B cell (primary cell): ENCODE data around the gene NUDC. TPM values are rescaled to one million over a fixed set of nuclear protein-coding genes. Genes with fewer than 3 reads are reported as not detected.
"Not testable (repeated sequence)": the region's sequence is repeated elsewhere in the genome, so short reads cannot be mapped to it uniquely, and the experiment has no call there.

Experiments used
- ATAC-seq: fragments of 200-7000 bp; cut with Tn5 transposase; one replicate; pipeline ENCODE4 v1.10.0; 2021; ENCODE audit warnings: low read depth, mild to moderate bottlenecking, moderate number of reproducible peaks, moderate library complexity
- CTCF ChIA-PET: fragments of 350-600 bp; sonication (Branson Sonifier 250); formaldehyde crosslinking; loops from one replicate; lab custom pipeline; 2021; ENCODE audit warnings: antibody characterized with exemption, inconsistent platforms; lab: Charles Lee
- POLR2A ChIA-PET: fragments of 350-600 bp; sonication (Branson Sonifier 250); formaldehyde crosslinking; loops from one replicate; lab custom pipeline; 2021; ENCODE audit warnings: antibody characterized with exemption; lab: Charles Lee
- DNase-seq: peaks from one replicate; pipeline ENCODE4 v3.0.0; 2013
- H2AFZ ChIP-seq: 2 replicates; pipeline ENCODE4 v1.6.1; 2012; ENCODE audit warnings: mild to moderate bottlenecking, low read depth, low read length; ENCODE audit not compliant: insufficient read depth, poor library complexity, severe bottlenecking
- H3K27ac ChIP-seq, 2 donors: 1 replicate in 1 of 2; 2 replicates in 1 of 2; pipeline ENCODE4 v1.5.1; 2012 to 2013; ENCODE audit warnings: low read length in 2 of 2, mild to moderate bottlenecking in 2 of 2, moderate library complexity in 1 of 2
- H3K27me3 ChIP-seq, 4 experiments: fragments of 200-600 bp in 1 of 4; sonication (generic) in 1 of 4; replicated peaks in 1 of 4; 1 replicate in 2 of 4; 2 replicates in 2 of 4; pipeline versions ENCODE4 v1.6.1 to v1.7.0; 2013 to 2016; ENCODE audit warnings: low read length in 3 of 4, mild to moderate bottlenecking in 2 of 4, mixed read lengths in 1 of 4, moderate library complexity in 1 of 4; ENCODE audit not compliant: insufficient read depth in 4 of 4, control insufficient read depth in 3 of 4; ENCODE audit errors: control extremely low read depth in 1 of 4
- H3K36me3 ChIP-seq, 2 experiments: replicated peaks in 1 of 2; 1 replicate in 1 of 2; 2 replicates in 1 of 2; pipeline versions ENCODE4 v1.6.1 to v1.7.1; 2013; ENCODE audit warnings: low read length in 1 of 2; ENCODE audit not compliant: insufficient read depth in 2 of 2, control insufficient read depth in 1 of 2; ENCODE audit errors: control extremely low read depth in 1 of 2, extremely low read depth in 1 of 2
- H3K4me1 ChIP-seq, 2 donors: fragments of 200-600 bp in 1 of 2; sonication (generic) in 1 of 2; 1 replicate in 1 of 2; 2 replicates in 1 of 2; pipeline versions ENCODE4 v1.5.1 to v1.6.1; 2013 to 2017; ENCODE audit warnings: low read length in 2 of 2; ENCODE audit not compliant: control insufficient read depth in 2 of 2, insufficient read depth in 2 of 2
- H3K4me2 ChIP-seq: replicated peaks from 2 replicates; pipeline ENCODE3; 2012; ENCODE audit warnings: mild to moderate bottlenecking, low read depth, low read length; ENCODE audit not compliant: poor library complexity, severe bottlenecking
- H3K4me3 ChIP-seq, 5 experiments: fragments of 200-600 bp in 1 of 5; sonication (generic) in 1 of 5; 1 replicate in 3 of 5; 2 replicates in 2 of 5; pipeline versions ENCODE4 v1.5.1 to v1.7.0; 2011 to 2016; ENCODE audit warnings: low read length in 4 of 5, mild to moderate bottlenecking in 4 of 5, low read depth in 2 of 5, control low read depth in 1 of 5, moderate library complexity in 1 of 5; ENCODE audit not compliant: insufficient read depth in 1 of 5; ENCODE audit errors: control extremely low read depth in 1 of 5, extremely low read depth in 1 of 5
- H3K79me2 ChIP-seq: fragments of 200-600 bp; sonication (generic); one replicate; pipeline ENCODE4 v1.6.0; 2016; ENCODE audit warnings: low read length; ENCODE audit not compliant: control insufficient read depth, insufficient read depth
- H3K9ac ChIP-seq: fragments of 200-600 bp; sonication (generic); 2 replicates; pipeline ENCODE4 v1.6.1; 2017; ENCODE audit warnings: mild to moderate bottlenecking, low read length, moderate library complexity
- H3K9me3 ChIP-seq, 3 donors: one replicate each; pipeline versions ENCODE4 v1.6.1 to v1.7.1; 2013; ENCODE audit warnings: low read length in 2 of 3; ENCODE audit not compliant: control insufficient read depth in 2 of 3, insufficient read depth in 1 of 3; ENCODE audit errors: control extremely low read depth in 1 of 3
- H4K20me1 ChIP-seq: 2 replicates; pipeline ENCODE4 v1.6.0; 2012; ENCODE audit warnings: mild to moderate bottlenecking, low read length; ENCODE audit not compliant: insufficient read depth, control insufficient read depth, poor library complexity, severe bottlenecking
- H3K27ac Mint-ChIP-seq: one replicate; pipeline ENCODE4 v1.8.0; 2021; ENCODE audit warnings: mixed read lengths
- H3K27me3 Mint-ChIP-seq: one replicate; pipeline ENCODE4 v1.8.0; 2021; ENCODE audit warnings: mixed read lengths
- H3K4me1 Mint-ChIP-seq: one replicate; pipeline ENCODE4 v1.8.0; 2021; ENCODE audit warnings: mixed read lengths
- H3K4me3 Mint-ChIP-seq: one replicate; pipeline ENCODE4 v1.8.0; 2021; ENCODE audit warnings: mixed read lengths
- H3K9me3 Mint-ChIP-seq: one replicate; pipeline ENCODE4 v1.8.0; 2022; ENCODE audit warnings: mixed read lengths; ENCODE audit not compliant: insufficient read depth
- CTCF ChIP-seq: fragments of 200-600 bp; IDR thresholded peaks from one replicate; pipeline ENCODE4 v1.8.0; 2022; ENCODE audit warnings: antibody characterized with exemption, mild to moderate bottlenecking
- EZH2 ChIP-seq: IDR thresholded peaks from 2 replicates; pipeline ENCODE4 v1.6.1; 2012; ENCODE audit warnings: borderline replicate concordance, low read depth, mild to moderate bottlenecking, moderate library complexity, low read length; ENCODE audit not compliant: insufficient read depth, poor library complexity, severe bottlenecking
- WGBS: methylation state at CpG from one replicate; pipeline ENCODE4 v1.1.5; 2013; ENCODE audit warnings: missing lambda C conversion rate; ENCODE audit not compliant: insufficient coverage; 5-methylcytosine and 5-hydroxymethylcytosine counted together
- intact Hi-C: fragments of 100-400 bp; cut with micrococcal nuclease; formaldehyde crosslinking; loops from one replicate; pipeline ENCODE4 v1.10.0; 2022
- polyA plus RNA-seq: library from polyadenylated mRNA; depleted of rRNA; stranded (reverse); fragments of >200 nt; gene quantifications from 2 replicates; pipeline ENCODE4 v1.2.3, GENCODE V29; 2012
- total RNA-seq, 2 donors: library from RNA; stranded (reverse); fragments of 120-200 nt in 1 of 2; gene quantifications; 1 replicate in 1 of 2; 2 replicates in 1 of 2; pipeline versions ENCODE4 v1.2.3 to v1.2.4, GENCODE V29; 2013 to 2022

Gene NUDC
- total and polyA plus RNA-seq, 2 donors (not counting 1 experiment from before 2014, with no cell fraction given), result 28.3 to 45.3 TPM

- H3K4me1 ChIP-seq, result no peaks in the 10 kb centered on the region
- DNase-seq (no peak), ATAC-seq (no peak)
- TF ChIP-seq EZH2 (no peak), CTCF (no peak)
- no peak overlapping the region for H3K27ac Mint-ChIP-seq
- H3K4me3 ChIP-seq, result no peak overlapping the region
- H3K79me2 ChIP-seq, result no peaks in the 10 kb centered on the region
- H3K36me3 ChIP-seq, result no peaks in the 10 kb centered on the region
- H3K9ac ChIP-seq, result no peak overlapping the region
- 86% methylated on average over 1 of the region's 2 CpGs for WGBS
- no peak overlapping the region for H2AFZ ChIP-seq
- peaks cover 0 to 15% (median 2%) of the 10 kb centered on the region in 4 experiments for H3K27me3 ChIP-seq
- H3K27ac ChIP-seq, result no peak overlapping the region
- H3K9me3 Mint-ChIP-seq, result no peaks in the 10 kb centered on the region
- H3K27me3 Mint-ChIP-seq, result peaks cover 31% of the 10 kb centered on the region
- CTCF ChIA-PET, result interaction anchor here (1.3 kb wide), 1 partner anchor 20 kb away, joined by 4 read pairs; no protein-coding TSS in a partner anchor
- H3K4me3 Mint-ChIP-seq, result no peak overlapping the region
- POLR2A ChIA-PET, result no interaction called here
- no peaks in the 10 kb centered on the region for H4K20me1 ChIP-seq
- H3K9me3 ChIP-seq, result no peaks in the 10 kb centered on the region
- intact Hi-C loops, result no loop called here
- H3K4me1 Mint-ChIP-seq, result peaks cover 4% of the 10 kb centered on the region
- H3K4me2 ChIP-seq, result no peak overlapping the region
These were observed 65.1 kb downstream of the NUDC start for GRCh38 chr1:26986658-26987057.

- peaks cover 0 to 26% (median 10%) of the 10 kb centered on the region in 4 experiments for H3K27me3 ChIP-seq
- WGBS, result 85% methylated on average over 9 of the region's 12 CpGs
- peaks cover 30% of the 10 kb centered on the region for H3K27me3 Mint-ChIP-seq
- H3K9me3 Mint-ChIP-seq, H4K20me1 ChIP-seq, H3K79me2 ChIP-seq, POLR2A ChIA-PET, ATAC-seq, H3K36me3 ChIP-seq, H3K4me3 Mint-ChIP-seq, H2AFZ ChIP-seq, H3K4me3 ChIP-seq, H3K27ac Mint-ChIP-seq, intact Hi-C loops, H3K9me3 ChIP-seq, H3K9ac ChIP-seq, H3K27ac ChIP-seq, DNase-seq, H3K4me2 ChIP-seq: not testable (repeated sequence)
- H3K4me1 Mint-ChIP-seq, result peaks cover 13% of the 10 kb centered on the region
- H3K4me1 ChIP-seq, result peaks cover 9 to 10% of the 10 kb centered on the region in 2 donors
- CTCF ChIA-PET, result interaction anchor here (1.8 kb wide), 1 partner anchor 8 kb away, joined by 10 read pairs; no protein-coding TSS in a partner anchor
These were observed 68.0 kb downstream of the NUDC start for GRCh38 chr1:26989403-26990109.
